ENCODE measurements around the gene FAM118B. TPM values are rescaled to one million over a fixed set of nuclear protein-coding genes. Genes with fewer than 3 reads are reported as not detected.
"Not testable (repeated sequence)": the region's sequence is repeated elsewhere in the genome, so short reads cannot be mapped to it uniquely, and the experiment has no call there.

Gene FAM118B
- total RNA-seq, 1 donor: 38.0 TPM

DNA sequence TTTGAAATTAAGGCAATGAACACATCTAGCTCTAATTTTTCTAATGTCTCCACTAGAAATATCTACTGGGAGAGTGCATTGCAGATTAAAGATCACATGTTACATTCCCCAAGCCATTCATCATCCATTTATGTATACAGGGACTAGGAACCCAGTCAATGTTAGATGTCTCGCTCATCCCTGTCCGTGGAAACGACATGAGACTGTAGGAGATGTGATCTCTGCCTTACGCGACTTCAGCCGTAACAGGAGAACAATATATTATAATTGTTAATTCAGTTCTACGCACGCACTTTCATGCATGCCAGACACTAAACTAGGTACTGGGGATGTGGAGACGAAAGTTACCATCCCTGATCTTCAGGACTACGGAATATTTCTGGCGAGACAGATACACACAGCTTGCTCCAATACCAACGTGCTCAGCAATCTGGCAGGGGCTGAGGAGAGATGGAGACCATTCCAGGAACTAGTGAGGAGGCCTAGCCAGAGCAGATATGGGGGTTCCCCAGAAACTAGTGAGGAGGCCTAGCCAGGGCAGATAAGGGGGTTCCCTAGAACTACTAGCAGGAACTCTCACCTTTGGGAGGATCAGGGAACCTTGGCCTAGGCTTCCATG is 93.0 kb downstream of the FAM118B start:
- H3K4me3 ChIP-seq (ENCODE audit: low read depth, low read length): peak overlapping the region; percentile 95
- no peak for DNase-seq (ENCODE audit: low read depth)
- TF ChIP-seq, protein P1, sequence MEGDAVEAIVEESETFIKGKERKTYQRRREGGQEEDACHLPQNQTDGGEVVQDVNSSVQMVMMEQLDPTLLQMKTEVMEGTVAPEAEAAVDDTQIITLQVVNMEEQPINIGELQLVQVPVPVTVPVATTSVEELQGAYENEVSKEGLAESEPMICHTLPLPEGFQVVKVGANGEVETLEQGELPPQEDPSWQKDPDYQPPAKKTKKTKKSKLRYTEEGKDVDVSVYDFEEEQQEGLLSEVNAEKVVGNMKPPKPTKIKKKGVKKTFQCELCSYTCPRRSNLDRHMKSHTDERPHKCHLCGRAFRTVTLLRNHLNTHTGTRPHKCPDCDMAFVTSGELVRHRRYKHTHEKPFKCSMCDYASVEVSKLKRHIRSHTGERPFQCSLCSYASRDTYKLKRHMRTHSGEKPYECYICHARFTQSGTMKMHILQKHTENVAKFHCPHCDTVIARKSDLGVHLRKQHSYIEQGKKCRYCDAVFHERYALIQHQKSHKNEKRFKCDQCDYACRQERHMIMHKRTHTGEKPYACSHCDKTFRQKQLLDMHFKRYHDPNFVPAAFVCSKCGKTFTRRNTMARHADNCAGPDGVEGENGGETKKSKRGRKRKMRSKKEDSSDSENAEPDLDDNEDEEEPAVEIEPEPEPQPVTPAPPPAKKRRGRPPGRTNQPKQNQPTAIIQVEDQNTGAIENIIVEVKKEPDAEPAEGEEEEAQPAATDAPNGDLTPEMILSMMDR (IDR thresholded peaks at IDR 0.05; ENCODE audit: insufficient read depth, low read depth, low read length): no peak

DNA sequence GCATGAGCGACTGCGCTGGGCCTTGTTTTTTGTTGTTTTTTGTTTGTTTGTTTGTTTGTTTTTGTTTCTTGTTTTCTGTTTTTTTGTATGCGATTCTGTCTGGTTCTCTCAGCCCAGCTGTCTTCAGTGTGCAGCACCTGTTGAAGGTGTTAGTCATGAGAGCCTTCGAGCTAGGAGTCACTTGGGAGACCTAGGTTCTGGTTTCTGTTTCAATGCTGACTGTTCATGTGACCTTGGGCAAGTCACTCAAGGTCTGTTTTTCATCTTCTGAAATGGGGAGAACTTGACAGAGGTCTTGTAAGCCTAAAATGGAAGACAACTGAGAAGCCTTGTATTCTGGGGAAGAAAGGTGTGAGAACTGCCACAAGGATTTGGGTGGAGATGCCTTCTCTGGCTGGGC is 94.1 kb downstream of the FAM118B start:
- DNase-seq (ENCODE audit: low read depth): no peak
- no peak overlapping the region for H3K4me3 ChIP-seq (ENCODE audit: low read depth, low read length)
- TF ChIP-seq, protein P1 (IDR thresholded peaks at IDR 0.05; ENCODE audit: insufficient read depth, low read depth, low read length): no peak

DNA sequence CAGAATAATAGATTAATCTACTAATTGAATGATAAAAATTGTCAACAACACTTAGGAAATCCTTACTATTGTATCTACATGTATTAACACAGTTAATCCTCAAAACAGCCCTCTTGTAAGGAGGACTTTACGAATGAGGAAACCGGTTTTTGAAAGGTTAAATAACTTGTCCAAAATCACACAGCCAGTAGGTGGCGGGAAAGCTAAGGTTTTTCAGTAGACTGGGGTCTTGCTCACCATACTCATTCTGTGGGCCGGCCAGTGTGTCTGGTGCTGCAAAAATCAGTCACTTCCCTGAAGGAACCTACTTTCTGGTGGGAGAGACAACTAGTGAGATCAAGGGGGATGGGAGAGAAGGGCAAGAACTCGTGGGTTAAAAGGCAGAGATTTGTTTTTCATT is 96.1 kb downstream of the FAM118B start:
- peak; percentile 60 for DNase-seq (ENCODE audit: low read depth)
- TF ChIP-seq, protein P1 (IDR thresholded peaks at IDR 0.05; ENCODE audit: insufficient read depth, low read depth, low read length): peak; percentile 59
- H3K4me3 ChIP-seq (ENCODE audit: low read depth, low read length): no peak overlapping the region

DNA sequence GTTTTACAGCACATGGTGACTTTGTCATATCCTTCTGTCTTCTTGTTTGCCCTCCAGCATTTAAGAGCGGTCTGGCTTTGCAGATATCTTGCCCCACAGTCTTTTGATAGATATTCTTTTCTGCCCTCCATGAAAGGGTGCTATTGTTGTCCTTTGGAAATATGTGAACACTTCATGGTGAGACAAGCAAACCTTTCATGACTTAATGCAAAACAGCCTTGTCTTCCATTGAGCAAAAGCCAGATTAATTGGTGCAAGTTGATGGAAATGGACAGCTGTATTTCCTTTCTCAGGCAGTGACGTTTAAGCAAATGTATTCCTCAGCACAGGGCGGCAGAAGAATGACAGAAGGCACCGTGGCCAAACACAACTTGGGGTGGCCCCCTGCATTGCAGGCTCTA is 96.7 kb downstream of the FAM118B start:
- no peak for DNase-seq (ENCODE audit: low read depth)
- TF ChIP-seq, protein P1 (IDR thresholded peaks at IDR 0.05; ENCODE audit: insufficient read depth, low read depth, low read length): no peak
- no peak overlapping the region for H3K4me3 ChIP-seq (ENCODE audit: low read depth, low read length)

DNA sequence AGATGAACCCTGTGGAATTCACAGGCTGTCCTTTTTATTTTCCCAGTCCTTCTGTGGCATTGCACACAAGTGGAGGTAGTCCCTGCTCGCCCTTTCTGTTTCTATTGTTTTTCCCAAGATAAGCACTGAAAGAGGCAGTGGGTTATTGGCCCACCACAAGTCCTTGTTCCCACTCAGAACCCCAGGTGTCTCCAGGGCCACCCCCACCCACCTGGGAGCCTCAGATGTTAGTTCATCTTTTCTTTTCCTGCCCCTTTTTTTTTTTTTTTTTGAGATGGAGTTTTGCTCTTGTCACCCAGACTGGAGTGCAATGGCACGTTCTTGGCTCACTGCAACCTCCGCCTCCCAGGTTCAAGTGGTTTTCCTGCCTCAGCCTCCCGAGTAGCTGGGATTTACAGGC is 97.2 kb downstream of the FAM118B start:
- not testable (repeated sequence) for DNase-seq (ENCODE audit: low read depth)

DNA sequence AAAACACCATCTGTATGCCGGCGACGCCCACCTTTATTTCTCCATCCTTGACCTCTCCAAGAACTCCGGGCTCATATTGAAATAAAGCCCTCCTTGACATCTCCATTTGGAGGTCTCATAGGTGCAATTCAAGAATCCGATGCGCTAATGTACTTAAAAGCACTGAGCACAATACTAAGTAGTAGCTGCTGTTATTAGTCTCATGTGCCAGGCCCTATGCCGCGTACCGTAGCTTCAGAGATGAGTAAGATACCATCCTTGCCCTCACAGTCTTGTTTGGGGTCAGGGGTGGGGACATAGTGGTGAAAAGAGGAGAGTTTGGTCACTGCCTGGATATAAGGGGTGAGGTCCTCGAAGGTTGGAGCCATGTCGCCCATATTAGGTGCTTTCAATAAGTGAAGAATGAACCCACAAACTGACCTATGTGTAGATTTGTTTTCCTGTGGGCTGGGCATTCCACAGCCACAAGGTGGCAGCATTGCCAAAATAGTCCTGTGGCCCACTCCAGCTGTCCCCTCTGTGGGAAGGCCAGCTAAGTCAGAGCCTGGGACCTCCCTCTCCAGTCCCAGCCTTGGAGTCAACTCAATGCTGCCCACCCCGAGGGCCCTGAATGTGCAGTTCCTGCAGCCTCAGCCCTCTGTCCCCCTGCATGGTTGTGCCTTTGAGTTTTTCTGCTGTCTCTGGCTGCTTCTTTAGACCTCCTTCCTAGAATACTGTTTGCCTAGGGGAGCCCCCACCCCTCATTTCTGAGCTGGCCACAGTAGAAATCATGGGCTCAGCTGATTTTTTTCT is 98.8 kb downstream of the FAM118B start:
- peak; percentile 78 for DNase-seq (ENCODE audit: low read depth)
- H3K4me3 ChIP-seq (ENCODE audit: low read depth, low read length): no peak overlapping the region
- TF ChIP-seq, protein P1 (IDR thresholded peaks at IDR 0.05; ENCODE audit: insufficient read depth, low read depth, low read length): peak; percentile 90

More for the DNA sequence above, 97.2 kb downstream of the FAM118B start:
- H3K4me3 ChIP-seq (ENCODE audit: low read depth, low read length): not testable (repeated sequence)

DNA sequence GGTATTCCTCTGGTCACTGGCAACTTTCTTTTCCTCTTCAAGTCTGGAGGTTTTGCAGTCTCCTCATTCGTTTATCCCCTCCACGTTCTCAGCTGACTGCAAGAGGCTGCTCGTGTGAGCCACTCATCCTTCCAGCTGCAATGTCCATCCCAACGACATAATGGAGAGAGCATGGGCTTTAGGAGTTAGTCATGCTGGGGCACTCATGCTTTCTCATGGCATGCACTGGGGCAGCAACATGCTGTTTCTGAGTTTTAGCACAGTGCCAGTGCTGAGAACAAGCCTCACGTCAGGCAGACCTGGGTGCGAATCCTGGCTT is 99.4 kb downstream of the FAM118B start:
- H3K4me3 ChIP-seq (ENCODE audit: low read depth, low read length): no peak overlapping the region
- no peak for DNase-seq (ENCODE audit: low read depth)
- TF ChIP-seq, protein P1 (IDR thresholded peaks at IDR 0.05; ENCODE audit: insufficient read depth, low read depth, low read length): no peak

Measured in fibroblast of villous mesenchyme (primary cell).